ENCODE results near the gene RNASEH2B.

Gene RNASEH2B

GRCh38 chr13:50909605-50910484, at the start of gene RNASEH2B:
Gene RNASEH2B (plus strand): TSS chr13:50909791. CDS start chr13:50910077, 286 bp downstream.
- peak; percentile 55 to 65 for DNase-seq (ENCODE audit: low read depth in 2 of 2)

- no peak for DNase-seq (ENCODE audit: low read depth in 2 of 2)
These were observed 45.1 kb upstream of the RNASEH2B start for GRCh38 chr13:50864492-50864891.

GRCh38 chr13:50866817-50867636, 42.6 kb upstream of the RNASEH2B start:
- no peak for DNase-seq (ENCODE audit: low read depth in 2 of 2)

- no peak for DNase-seq (ENCODE audit: low read depth in 2 of 2)
These were observed 42.0 kb upstream of the RNASEH2B start for GRCh38 chr13:50867637-50867945.

GRCh38 chr13:50871405-50871804, 38.2 kb upstream of the RNASEH2B start:
- DNase-seq (ENCODE audit: low read depth in 2 of 2) = no peak

GRCh38 chr13:50873467-50873866, 36.1 kb upstream of the RNASEH2B start:
- DNase-seq (ENCODE audit: low read depth in 2 of 2) = no peak

- DNase-seq (ENCODE audit: low read depth in 2 of 2) = no peak
These were observed 35.6 kb upstream of the RNASEH2B start for GRCh38 chr13:50873991-50874390.

- DNase-seq (ENCODE audit: low read depth in 2 of 2) = no peak
These were observed 26.7 kb upstream of the RNASEH2B start for GRCh38 chr13:50882816-50883435.

GRCh38 chr13:50883728-50884127, 25.9 kb upstream of the RNASEH2B start:
- DNase-seq (ENCODE audit: low read depth in 2 of 2) = no peak

- no peak for DNase-seq (ENCODE audit: low read depth in 2 of 2)
These were observed 25.3 kb upstream of the RNASEH2B start for GRCh38 chr13:50884265-50884664.

GRCh38 chr13:50887151-50887550, 22.4 kb upstream of the RNASEH2B start:
- DNase-seq (ENCODE audit: low read depth in 2 of 2) = no peak

- DNase-seq (ENCODE audit: low read depth in 2 of 2) = no peak
These were observed 21.2 kb upstream of the RNASEH2B start for GRCh38 chr13:50888362-50888761.

- no peak for DNase-seq (ENCODE audit: low read depth in 2 of 2)
These were observed 20.3 kb upstream of the RNASEH2B start for GRCh38 chr13:50889317-50889716.

GRCh38 chr13:50891206-50891605, 18.4 kb upstream of the RNASEH2B start:
- no peak for DNase-seq (ENCODE audit: low read depth in 2 of 2)

- DNase-seq (ENCODE audit: low read depth in 2 of 2) = no peak
These were observed 17.2 kb upstream of the RNASEH2B start for GRCh38 chr13:50892210-50892944.

GRCh38 chr13:50893211-50893852, 16.3 kb upstream of the RNASEH2B start:
- DNase-seq (ENCODE audit: low read depth in 2 of 2) = no peak

- DNase-seq (ENCODE audit: low read depth in 2 of 2) = no peak
These were observed 15.6 kb upstream of the RNASEH2B start for GRCh38 chr13:50894012-50894411.

GRCh38 chr13:50894504-50894903, 15.1 kb upstream of the RNASEH2B start:
- DNase-seq (ENCODE audit: low read depth in 2 of 2) = no peak

GRCh38 chr13:50898338-50898737, 11.3 kb upstream of the RNASEH2B start:
- no peak for DNase-seq (ENCODE audit: low read depth in 2 of 2)

GRCh38 chr13:50901701-50902100, 7.9 kb upstream of the RNASEH2B start:
- DNase-seq (ENCODE audit: low read depth in 2 of 2) = no peak

- no peak for DNase-seq (ENCODE audit: low read depth in 2 of 2)
These were observed 4.3 kb upstream of the RNASEH2B start for GRCh38 chr13:50905256-50905655.

All from stimulated activated CD4-positive, alpha-beta T cell treated with anti-CD3 and anti-CD28 coated beads, Interleukin-1b, Interleukin-23, amount 100 ng/mL, for 4 hours (primary cell).